Testis (tissue), 3 donors: ENCODE measurements around the gene SRCIN1. TPM values are rescaled to one million over a fixed set of nuclear protein-coding genes. Genes with fewer than 3 reads are reported as not detected.
"Not testable (repeated sequence)": the region's sequence is repeated elsewhere in the genome, so short reads cannot be mapped to it uniquely, and the experiment has no call there.

Source experiments
- DNase-seq: peaks from one replicate; pipeline ENCODE4 v3.0.0-alpha.2; 2019
- H3K27ac ChIP-seq, 2 donors: fragments of 200-600 bp; sonication (generic); one replicate each; pipeline ENCODE4 v1.5.1; 2019
- H3K27me3 ChIP-seq: fragments of 200-600 bp; sonication (generic); one replicate; pipeline ENCODE4 v1.5.1; 2019
- H3K36me3 ChIP-seq: fragments of 200-600 bp; sonication (generic); one replicate; pipeline ENCODE4 v1.5.1; 2017; ENCODE audit warnings: low read depth; ENCODE audit errors: missing control alignments
- H3K4me1 ChIP-seq: fragments of 200-600 bp; sonication (generic); one replicate; pipeline ENCODE4 v1.5.1; 2019
- H3K4me3 ChIP-seq, 2 donors: fragments of 200-600 bp; sonication (generic); one replicate each; pipeline ENCODE4 v1.5.1; 2017 to 2019
- H3K9me3 ChIP-seq: fragments of 200-600 bp; sonication (generic); one replicate; pipeline ENCODE4 v1.5.1; 2017
- POLR2A ChIP-seq: fragments of 450-650 bp; IDR thresholded peaks from one replicate; pipeline ENCODE4 v1.6.1; 2017; ENCODE audit warnings: antibody characterized with exemption, mild to moderate bottlenecking, moderate library complexity
- WGBS, 2 donors: methylation state at CpG; one replicate each; pipeline ENCODE4 v1.1.5; 2018; 5-methylcytosine and 5-hydroxymethylcytosine counted together
- intact Hi-C: fragments of 100-400 bp; cut with DNase I; formaldehyde crosslinking; loops from one replicate; pipeline ENCODE4 v1.15.1; 2023; ENCODE audit warnings: low total_unique reads
- polyA plus RNA-seq: library from polyadenylated mRNA; stranded (reverse); fragments of 350-450 nt; fragmentation: Illumina TruSeq; extraction: RNeasy Lipid Tissue Mini Kit (QIAGEN cat#74804); gene quantifications from one replicate; pipeline ENCODE4 v1.2.3, GENCODE V29; 2014; ENCODE audit warnings: low read depth, low replicate concordance; ENCODE audit not compliant: insufficient read depth
- total RNA-seq, 2 donors: library from RNA; depleted of rRNA; stranded (reverse); fragments of >200 nt; gene quantifications; one replicate each; pipeline ENCODE4 v1.2.3, GENCODE V29; 2016
- TF ChIP-seq, protein P1 (sequence below), 3 experiments: fragments of 450-650 bp in 2 of 3; fragments of 200-600 bp in 1 of 3; sonication (generic) in 1 of 3; IDR thresholded peaks; one replicate each; pipeline ENCODE4 v1.5.1; 2016 to 2019; ENCODE audit warnings: antibody characterized with exemption in 3 of 3, mild to moderate bottlenecking in 2 of 3, moderate library complexity in 1 of 3

The SRCIN1 gene
- total and polyA plus RNA-seq, 3 donors from 2014 or later, result 3.2 to 8.9 (median 6.2) TPM

DNA sequence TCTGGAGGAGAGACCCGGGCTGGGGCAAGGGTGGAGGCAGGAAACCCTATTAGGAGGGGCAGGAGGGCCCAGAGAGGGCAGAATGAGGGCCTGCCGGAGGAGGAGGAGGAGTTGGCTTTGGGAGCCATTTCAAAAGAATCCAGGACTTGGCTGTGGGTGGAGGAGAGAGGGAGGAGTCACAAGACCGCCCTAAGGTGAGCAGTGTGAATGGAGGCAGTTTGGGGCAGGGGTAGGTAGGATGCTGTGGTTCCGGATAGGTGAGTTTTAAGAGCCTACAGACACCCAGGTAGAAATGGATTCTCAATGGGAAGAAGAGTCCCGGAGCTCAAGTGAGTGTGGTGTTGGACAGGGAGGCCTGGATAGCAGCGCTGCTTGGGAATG, 97.2 kb downstream of the SRCIN1 start:
- no peaks in the 10 kb centered on the region for H3K27me3 ChIP-seq
- DNase-seq, result no peak
- H3K27ac ChIP-seq, result no peak overlapping the region
- intact Hi-C loops, result no loop called here
- no peaks in the 10 kb centered on the region for H3K9me3 ChIP-seq
- H3K36me3 ChIP-seq, result no peaks in the 10 kb centered on the region
- peaks cover 13% of the 10 kb centered on the region for H3K4me1 ChIP-seq
- WGBS, 2 donors, result 59 to 67% methylated on average over 6 of the region's 6 CpGs
- no peak for TF ChIP-seq POLR2A
- TF ChIP-seq, protein P1, sequence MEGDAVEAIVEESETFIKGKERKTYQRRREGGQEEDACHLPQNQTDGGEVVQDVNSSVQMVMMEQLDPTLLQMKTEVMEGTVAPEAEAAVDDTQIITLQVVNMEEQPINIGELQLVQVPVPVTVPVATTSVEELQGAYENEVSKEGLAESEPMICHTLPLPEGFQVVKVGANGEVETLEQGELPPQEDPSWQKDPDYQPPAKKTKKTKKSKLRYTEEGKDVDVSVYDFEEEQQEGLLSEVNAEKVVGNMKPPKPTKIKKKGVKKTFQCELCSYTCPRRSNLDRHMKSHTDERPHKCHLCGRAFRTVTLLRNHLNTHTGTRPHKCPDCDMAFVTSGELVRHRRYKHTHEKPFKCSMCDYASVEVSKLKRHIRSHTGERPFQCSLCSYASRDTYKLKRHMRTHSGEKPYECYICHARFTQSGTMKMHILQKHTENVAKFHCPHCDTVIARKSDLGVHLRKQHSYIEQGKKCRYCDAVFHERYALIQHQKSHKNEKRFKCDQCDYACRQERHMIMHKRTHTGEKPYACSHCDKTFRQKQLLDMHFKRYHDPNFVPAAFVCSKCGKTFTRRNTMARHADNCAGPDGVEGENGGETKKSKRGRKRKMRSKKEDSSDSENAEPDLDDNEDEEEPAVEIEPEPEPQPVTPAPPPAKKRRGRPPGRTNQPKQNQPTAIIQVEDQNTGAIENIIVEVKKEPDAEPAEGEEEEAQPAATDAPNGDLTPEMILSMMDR (IDR thresholded peaks at IDR 0.05), result no peak
- H3K4me3 ChIP-seq, result no peak overlapping the region

DNA sequence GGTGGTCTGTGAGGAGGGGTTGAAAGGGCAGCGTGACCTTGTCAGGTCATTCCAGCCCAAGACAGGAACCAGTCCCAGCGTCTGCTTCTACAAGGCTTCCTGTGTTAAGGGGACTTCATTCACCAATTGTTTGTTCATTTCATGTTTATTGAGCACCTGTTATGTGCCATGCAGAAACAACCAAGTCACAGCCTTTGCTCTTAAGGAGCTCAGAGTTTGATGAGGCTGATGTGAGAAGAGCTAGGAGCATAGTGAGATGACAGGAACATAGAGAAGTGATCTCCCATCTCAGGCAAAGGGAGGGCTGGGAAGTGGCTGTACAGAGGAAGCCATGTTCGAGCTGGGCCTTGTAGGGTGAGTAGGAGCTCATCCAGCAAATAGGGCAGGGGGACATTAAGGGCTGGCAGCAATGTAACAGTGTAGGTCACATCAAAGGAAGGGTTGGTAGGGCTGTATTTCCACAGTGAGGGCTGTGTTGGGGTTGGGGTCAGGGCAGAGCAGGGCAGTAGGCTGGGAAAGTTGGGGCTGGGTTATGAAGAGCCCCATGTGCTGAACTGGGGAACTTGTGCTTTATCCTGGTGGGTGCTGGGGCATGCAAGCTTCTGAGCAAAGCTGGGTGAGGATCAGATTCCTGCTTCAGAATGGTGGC, 97.7 kb downstream of the SRCIN1 start:
- intact Hi-C loops, result no loop called here
- Histone ChIP-seq H3K4me1 (peaks cover 13% of the 10 kb centered on the region), H3K27me3 (no peaks in the 10 kb centered on the region), H3K4me3 (no peak overlapping the region), H3K27ac (no peak overlapping the region), H3K9me3 (no peaks in the 10 kb centered on the region), H3K36me3 (no peaks in the 10 kb centered on the region)
- TF ChIP-seq, protein P1 (IDR thresholded peaks at IDR 0.05), result no peak
- TF ChIP-seq POLR2A, result no peak
- WGBS, 2 donors, result 80 to 85% methylated on average over 3 of the region's 3 CpGs
- DNase-seq, result no peak

DNA sequence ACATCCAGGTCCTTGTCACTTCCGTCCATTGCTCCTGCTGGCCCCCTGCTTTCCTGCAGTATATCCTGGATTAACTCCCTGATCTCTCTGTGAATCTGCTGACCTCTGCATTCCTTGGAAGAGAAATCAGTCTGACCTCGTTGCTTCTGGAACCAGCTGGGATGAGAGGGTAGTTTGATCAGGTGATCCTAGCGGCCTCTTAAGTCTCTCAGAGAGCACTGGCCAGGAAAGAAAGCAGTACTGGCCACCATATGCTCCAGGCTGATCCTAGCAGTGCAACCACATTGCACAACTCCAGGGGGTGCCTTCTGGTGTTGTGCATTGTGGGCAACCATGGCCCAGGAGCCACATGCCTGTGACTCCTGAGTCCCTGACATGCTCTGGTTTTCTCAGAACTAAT, 98.3 kb downstream of the SRCIN1 start:
- WGBS, 2 donors, result 77 to 83% methylated on average over 1 to 3 of the region's 3 CpGs
- H3K27ac ChIP-seq, result no peak overlapping the region
- intact Hi-C loops, result no loop called here
- no peak for DNase-seq
- no peaks in the 10 kb centered on the region for H3K36me3 ChIP-seq
- TF ChIP-seq POLR2A, result no peak
- TF ChIP-seq, protein P1 (IDR thresholded peaks at IDR 0.05), result no peak
- H3K4me3 ChIP-seq, result no peak overlapping the region
- H3K4me1 ChIP-seq, result peaks cover 12% of the 10 kb centered on the region
- no peaks in the 10 kb centered on the region for H3K27me3 ChIP-seq
- no peaks in the 10 kb centered on the region for H3K9me3 ChIP-seq

DNA sequence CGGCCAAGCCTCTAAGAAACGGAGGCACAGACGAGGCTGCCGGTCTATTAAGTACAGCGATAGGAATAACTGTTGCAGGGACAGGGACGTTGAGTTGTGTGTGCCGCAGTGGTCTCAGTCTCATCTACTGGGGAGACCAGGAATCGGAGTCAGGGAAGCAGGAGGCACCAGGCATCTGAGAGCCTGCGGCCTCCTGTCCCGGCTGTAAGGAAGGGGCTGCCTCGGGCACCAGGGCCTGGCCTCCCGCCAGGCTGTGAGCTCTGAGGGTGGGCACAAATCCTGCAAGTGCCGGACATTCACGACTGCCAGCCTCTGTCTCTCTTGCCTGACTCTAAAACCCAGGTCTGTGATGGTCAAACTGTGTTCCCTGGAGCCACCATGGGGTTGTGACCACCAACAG, 101.5 kb downstream of the SRCIN1 start:
- Histone ChIP-seq H3K4me3 (no peak overlapping the region), H3K9me3 (no peaks in the 10 kb centered on the region), H3K27ac (no peak overlapping the region), H3K36me3 (no peaks in the 10 kb centered on the region), H3K4me1 (no peaks in the 10 kb centered on the region), H3K27me3 (no peaks in the 10 kb centered on the region)
- TF ChIP-seq POLR2A, result no peak
- TF ChIP-seq, protein P1 (IDR thresholded peaks at IDR 0.05), result no peak
- intact Hi-C loops, result no loop called here
- no peak for DNase-seq
- 89 to 92% methylated on average over 8 to 14 of the region's 14 CpGs for WGBS, 2 donors

DNA sequence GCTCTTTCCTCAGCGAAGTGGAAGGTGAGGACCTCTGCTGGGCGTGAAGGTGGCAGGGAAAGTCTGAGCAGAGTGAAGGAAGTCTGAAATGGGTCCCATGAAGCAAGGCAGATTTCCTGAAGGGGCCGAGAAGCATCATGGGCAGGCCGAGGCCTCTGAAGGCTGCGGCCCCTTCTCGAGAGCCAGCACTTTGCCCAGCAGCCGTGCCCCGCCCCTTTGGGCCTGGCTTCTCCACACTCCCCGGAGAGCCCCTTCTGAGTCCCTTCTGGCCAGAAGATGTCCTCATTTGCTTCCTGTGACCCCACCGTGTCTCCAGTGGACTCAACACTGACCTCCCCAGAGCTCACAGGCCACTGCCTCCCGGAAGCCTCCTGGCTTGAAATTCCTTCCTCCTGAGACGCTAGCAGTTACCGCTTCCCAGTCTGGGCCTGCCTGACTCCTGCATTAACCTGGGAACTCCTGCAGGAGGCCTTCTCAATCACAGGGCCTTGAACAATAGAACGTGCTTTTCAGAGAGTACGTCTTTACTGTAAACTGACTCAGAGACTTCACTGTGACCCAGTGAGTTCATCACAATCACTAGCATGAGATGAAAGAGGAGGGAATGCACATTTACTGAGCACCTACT, 102.4 kb downstream of the SRCIN1 start:
- intact Hi-C loops, H3K36me3 ChIP-seq, H3K27ac ChIP-seq, H3K9me3 ChIP-seq, H3K4me1 ChIP-seq, H3K4me3 ChIP-seq, H3K27me3 ChIP-seq, DNase-seq: not testable (repeated sequence)
- WGBS, 2 donors, result 77 to 88% methylated on average over 11 to 15 of the region's 15 CpGs

DNA sequence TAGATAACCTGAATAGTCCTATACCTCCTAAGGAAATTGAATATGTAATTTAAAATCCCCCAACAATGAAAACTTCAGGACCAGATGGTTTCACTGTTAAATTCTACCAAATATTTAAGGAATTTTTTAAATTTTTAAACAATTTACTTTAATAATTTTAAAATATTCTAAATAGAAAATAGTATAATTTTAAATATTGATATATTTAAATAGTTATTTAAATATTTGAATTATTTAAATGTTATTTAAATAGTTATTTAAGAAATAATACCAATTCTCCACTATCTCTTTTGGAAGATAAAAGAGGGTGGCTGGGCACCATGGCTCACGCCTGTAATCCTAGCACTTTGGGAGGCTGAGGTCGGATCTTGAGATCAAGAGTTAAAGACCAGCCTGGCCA, 104.0 kb downstream of the SRCIN1 start:
- DNase-seq, H3K9me3 ChIP-seq, H3K36me3 ChIP-seq, H3K4me3 ChIP-seq, H3K4me1 ChIP-seq, H3K27ac ChIP-seq, H3K27me3 ChIP-seq, intact Hi-C loops: not testable (repeated sequence)
- WGBS, 2 donors, result 95 to 97% methylated on average over 2 of the region's 2 CpGs

DNA sequence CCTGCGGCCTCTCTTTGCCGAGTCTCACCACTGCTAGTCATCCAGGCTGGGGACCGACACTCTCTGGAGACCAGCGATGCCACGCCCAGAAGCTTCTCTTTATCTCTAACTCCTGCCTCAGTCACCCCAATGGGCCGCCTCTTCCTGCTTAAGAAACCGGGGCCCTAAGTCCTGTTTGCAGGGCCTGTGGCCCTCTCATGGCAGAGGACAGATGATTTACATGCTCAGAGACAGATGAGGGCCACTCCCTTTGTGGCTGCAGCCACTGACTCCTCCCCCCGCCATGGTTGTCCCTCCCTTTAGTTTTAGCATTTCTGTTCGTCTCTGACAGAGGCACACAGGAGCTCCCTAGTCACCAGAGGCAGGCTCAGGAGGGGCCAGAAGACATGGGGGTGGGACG, 106.5 kb downstream of the SRCIN1 start:
- intact Hi-C loops, result loop anchor here (10.0 kb wide), 1 partner anchor 166 kb away; no protein-coding TSS in a partner anchor
- H3K36me3 ChIP-seq, H3K27me3 ChIP-seq, H3K9me3 ChIP-seq, H3K4me1 ChIP-seq, H3K27ac ChIP-seq, DNase-seq, H3K4me3 ChIP-seq: not testable (repeated sequence)
- WGBS, 2 donors, result 85 to 89% methylated on average over 5 to 10 of the region's 10 CpGs
